ENCODE measurements around the gene AFTPH.

The AFTPH gene

DNA sequence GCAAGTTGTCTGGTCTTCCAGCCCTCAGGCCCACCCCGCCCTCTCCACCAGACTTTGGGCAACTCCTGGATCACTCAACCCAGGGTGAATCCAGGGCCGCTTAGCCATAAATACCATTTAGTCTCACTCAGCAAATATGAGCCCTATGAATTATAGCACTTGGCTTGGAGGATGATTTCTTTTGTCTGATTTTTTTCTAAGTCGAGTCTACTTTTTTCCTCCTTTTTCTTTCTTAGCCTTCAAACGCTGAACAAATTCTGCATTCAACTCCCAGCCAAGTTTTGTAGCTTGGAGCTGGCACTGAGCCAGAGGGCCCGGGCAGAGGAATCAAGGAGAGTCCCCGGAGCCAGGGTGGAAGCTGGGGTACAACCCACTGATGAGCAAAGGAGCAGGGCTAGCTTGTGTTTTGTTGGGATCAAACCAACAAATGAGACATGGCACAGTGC lies 80.9 kb downstream of the AFTPH start:
- DNase-seq (ENCODE audit: low read depth, low spot score): no peak
- H3K4me3 ChIP-seq (ENCODE audit: low read length): no peak overlapping the region

- H3K4me3 ChIP-seq (ENCODE audit: low read length): no peak overlapping the region
- DNase-seq (ENCODE audit: low read depth, low spot score): no peak
Measured at GRCh38 chr2:64605991-64606478, 81.9 kb downstream of the AFTPH start.

GRCh38 chr2:64606479-64607363 lies 82.6 kb downstream of the AFTPH start:
- H3K4me3 ChIP-seq (ENCODE audit: low read length): no peak overlapping the region
- DNase-seq (ENCODE audit: low read depth, low spot score): peak; percentile 37

DNA sequence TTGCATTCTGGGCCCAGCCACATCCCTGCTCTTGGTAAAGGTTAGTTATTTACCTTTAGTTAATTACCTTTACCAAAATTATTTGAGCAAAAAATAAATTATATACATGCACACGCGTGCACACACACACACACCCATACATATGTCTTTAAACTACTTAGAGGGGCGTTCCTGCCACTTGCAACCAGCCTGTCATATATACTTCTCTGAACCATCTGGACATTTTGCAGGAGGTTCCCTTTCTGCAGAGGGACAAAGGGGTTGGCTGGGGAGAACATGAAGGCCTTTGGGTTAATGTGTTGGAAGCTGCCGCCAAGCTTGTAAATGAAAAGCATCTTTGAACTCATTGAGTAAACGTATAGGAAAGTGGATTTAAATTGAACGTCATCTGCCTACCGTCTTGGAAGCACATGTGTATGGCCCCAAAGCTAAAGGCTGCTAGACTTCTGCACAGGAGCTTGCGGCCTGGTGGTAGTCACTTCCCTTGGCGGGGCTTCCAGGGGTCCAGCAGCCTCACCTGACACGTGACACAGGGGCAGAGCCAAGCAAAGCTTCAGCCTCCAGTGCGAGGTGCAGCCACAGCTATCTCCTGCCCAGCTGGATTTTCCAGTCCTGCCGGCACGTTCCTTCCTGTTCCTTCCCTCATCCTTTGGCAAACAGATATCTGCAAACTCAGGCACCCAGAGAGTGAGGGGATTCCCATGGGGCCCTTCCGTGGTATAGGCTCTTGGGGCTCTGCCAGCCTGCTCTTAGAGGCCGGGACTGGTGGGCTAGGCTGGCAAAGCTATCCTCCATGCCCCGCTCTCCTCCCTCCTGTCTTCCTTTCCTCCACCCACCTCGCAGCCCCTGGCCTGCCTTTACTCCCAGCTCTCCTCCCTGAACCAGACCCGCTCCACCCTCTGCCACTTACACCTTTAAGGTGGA lies 83.5 kb downstream of the AFTPH start:
- DNase-seq (ENCODE audit: low read depth, low spot score): no peak
- H3K4me3 ChIP-seq (ENCODE audit: low read length): no peak overlapping the region

GRCh38 chr2:64608867-64609226 lies 84.7 kb downstream of the AFTPH start:
- no peak for DNase-seq (ENCODE audit: low read depth, low spot score)
- peak overlapping the region; percentile 50 for H3K4me3 ChIP-seq (ENCODE audit: low read length)

GRCh38 chr2:64609227-64609941 lies 85.3 kb downstream of the AFTPH start:
- DNase-seq (ENCODE audit: low read depth, low spot score): peak; percentile 25
- H3K4me3 ChIP-seq (ENCODE audit: low read length): peak overlapping the region; percentile 50

DNA sequence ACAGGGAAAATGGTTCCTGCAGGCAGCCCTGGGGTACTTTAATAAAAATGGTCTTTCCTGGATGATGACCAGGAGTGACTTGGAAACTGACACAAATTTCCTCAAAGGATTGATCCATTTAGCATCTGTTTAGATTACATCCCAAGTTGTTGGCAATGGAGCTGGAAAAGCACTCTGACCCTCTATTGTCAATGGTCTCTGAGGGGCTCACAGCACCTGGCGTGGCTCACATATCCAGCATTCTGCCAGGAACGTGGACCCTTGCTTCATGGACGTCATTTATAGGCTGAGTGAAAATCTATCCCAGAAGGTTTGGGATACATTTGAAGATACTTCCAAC lies 85.8 kb downstream of the AFTPH start:
- no peak overlapping the region for H3K4me3 ChIP-seq (ENCODE audit: low read length)
- DNase-seq (ENCODE audit: low read depth, low spot score): no peak

DNA sequence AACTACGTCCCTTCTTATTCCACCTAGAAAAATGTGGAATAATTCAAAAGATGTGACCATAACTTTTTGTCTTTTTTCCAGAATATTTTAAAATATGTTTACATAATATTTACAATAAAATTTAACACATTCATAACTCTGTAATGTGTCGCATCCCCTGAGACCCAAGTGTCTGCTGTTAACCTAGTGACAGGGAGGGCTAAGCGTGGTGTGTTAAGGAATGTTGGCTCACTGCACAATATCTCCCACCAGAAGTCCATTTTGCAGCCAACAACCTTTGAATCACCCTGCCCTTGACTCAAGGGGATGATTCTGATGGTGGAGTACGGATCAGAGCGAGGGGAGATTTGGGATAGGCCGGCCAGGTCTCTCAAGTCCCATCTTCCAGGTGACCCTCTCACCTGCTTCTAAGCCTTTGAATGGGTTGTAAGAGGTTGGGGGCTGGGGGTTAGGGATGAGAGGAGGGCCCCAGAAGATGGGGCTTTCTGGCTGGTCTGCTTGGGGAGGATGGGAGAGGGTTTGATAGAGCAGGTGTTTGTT lies 86.3 kb downstream of the AFTPH start:
- no peak for DNase-seq (ENCODE audit: low read depth, low spot score)
- H3K4me3 ChIP-seq (ENCODE audit: low read length): no peak overlapping the region

DNA sequence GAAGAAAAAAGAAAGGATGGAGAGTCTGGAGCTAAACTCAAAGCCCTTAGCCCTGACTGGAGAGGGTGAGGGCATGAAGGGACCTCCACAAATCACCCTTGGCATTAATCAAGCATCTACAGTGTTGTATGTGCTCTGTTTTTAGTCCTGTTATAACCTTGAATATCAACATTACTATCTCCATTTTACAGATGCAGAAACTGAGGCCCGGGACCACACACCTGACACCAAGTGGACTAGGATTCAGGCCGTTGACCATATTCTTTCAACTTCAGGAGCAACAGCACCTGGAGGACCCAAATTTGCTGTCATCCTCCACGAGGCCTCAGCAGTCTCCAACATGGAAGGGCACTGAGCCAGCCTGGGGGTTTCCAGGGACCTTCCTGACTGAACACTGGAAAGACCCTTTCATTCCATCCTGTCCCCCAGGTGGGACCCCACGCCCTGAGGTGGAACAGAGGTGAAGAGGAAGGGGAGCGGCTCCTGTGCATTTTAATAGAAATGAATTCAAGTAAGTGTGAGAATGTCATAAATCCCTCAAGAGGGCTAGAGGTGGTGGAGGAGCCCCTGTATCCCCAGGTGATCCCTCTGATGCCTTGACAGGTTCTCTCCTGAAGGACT lies 88.6 kb downstream of the AFTPH start:
- no peak overlapping the region for H3K4me3 ChIP-seq (ENCODE audit: low read length)
- no peak for DNase-seq (ENCODE audit: low read depth, low spot score)

DNA sequence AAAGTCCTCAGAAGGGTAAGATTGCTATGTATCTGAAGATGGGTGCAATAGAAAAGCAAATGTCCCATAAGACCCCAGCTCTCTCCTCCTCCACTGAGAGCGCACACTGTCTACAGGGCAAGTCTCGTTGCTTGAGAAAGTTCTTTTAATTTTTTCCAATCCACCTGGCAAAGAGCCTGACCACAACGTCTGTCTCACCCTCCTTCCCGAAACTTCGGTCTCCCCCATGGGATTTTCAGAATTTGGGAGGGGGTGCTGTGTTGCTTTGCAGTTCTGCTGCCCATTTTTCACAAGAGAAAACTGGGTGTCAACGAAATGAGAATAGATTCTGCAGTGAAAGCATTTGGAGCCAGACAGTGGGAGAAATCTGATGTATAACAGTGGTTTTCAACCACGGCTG lies 89.1 kb downstream of the AFTPH start:
- no peak overlapping the region for H3K4me3 ChIP-seq (ENCODE audit: low read length)

GRCh38 chr2:64615192-64615763 lies 91.2 kb downstream of the AFTPH start:
- H3K4me3 ChIP-seq (ENCODE audit: low read length): no peak overlapping the region
- no peak for DNase-seq (ENCODE audit: low read depth, low spot score)

More for the DNA sequence above, 89.1 kb downstream of the AFTPH start:
- DNase-seq (ENCODE audit: low read depth, low spot score): no peak

DNA sequence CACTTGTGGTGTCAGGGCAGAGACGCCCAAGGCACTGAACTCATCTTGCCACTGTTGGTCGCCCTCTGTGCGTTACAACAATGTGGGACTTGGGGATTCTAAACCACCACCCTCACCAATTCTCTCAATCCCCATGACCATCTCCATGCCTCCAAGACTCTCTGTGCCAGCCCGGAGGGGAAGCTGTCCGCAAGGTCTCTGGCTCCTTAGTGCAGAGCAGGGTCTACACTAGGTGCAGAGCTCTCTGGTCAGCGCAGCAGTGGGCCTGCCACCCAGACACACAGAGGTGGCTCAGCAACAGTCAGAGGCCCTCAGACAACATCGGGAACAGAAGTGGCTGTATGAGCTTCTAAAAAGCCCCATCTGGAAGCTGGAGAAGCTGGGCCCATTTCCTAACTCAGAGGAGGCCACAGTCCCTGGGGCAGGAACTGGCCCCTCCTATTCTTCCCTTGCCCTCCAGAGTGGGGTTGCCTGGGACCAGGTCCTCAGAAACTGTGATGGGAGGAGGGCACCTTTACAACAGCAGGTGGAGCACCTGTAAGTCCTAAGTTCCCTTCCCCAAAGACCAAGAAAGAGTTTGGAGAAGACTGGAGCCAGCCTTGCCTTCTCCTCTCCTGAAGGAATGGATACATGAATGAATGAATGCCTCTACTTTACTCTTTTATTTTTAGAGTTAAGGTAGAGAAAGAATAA lies 91.9 kb downstream of the AFTPH start:
- no peak for DNase-seq (ENCODE audit: low read depth, low spot score)
- no peak overlapping the region for H3K4me3 ChIP-seq (ENCODE audit: low read length)

DNA sequence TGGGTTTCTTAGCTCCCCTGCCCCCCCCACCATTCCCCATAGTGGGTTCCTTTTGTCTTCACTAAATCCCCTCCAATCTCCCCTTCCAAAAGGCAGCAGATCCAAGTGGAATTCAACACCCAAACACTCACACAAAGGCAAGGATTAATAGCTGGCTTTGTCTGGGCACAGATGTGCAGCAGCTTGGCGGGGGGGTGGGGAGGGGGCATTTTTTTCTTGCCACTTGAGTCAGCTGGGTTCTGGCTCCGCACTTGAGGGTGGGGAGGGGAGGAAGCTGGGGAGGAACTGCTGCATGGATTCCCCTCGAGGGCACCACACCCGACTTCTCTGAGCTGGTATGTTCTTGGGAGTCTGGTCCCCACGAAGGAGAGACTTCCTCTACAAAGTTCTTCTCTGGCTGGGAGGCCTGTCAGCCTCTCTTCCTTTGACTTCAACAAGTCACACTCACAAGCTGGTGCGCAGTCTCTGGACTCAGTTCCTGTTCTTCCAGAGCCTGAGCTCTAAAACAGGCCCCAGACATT lies 93.6 kb downstream of the AFTPH start:
- H3K4me3 ChIP-seq (ENCODE audit: low read length): no peak overlapping the region
- DNase-seq (ENCODE audit: low read depth, low spot score): no peak

DNA sequence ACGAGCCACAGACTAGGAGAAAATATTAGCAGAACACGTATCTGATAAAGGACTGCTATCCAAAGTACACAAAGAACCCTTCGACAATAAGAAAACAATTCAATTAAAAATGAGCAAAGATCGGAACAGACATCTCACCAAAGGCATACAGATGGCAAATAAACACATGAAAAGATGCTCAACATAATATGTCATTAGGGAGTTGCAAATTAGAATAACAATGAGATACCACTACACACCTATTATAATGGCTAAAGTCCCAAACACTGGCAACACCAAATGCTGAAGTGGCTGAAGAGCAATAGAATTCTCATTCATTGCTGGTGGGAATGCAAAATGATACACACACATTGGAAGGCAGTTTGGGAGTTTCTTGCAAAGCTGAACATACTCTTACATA lies 96.5 kb downstream of the AFTPH start:
- no peak overlapping the region for H3K4me3 ChIP-seq (ENCODE audit: low read length)
- no peak for DNase-seq (ENCODE audit: low read depth, low spot score)

DNA sequence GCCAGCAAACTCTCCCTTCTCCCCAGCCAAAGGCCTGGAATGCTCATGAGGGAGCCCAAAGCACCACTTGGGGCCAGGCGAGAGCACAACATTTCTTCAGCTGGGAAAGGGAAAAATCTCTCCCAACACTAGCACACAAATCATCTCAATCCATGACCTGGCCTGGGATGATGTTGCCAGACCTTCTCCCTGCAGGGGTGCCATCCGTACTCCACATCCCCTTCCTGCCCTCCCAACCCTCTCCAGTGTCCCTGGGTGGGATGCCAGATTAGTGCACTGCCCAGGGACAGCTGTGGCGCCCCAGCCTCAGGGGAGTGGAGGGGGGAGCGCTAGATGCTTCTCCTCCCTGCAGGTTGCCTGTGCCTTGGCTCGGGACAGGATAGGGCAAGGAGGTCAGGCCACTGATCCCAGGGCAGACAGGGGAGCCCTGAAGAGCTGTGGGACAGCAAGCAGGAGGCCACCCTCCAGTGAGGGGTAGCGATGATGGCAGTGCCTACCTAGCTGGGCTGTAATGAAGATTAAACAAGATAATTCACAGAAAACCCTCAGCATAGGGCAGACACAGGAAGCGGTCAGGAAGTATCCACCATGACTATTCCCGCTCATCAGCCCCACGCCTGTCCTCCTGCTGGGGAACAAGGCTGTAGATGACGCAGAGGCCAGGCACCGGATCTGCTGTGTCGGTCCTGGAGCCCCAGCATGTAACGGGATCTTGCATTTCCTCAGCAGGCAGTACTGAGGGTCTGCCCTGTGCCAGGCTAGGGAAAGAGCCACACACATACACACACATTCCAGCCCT lies 98.5 kb downstream of the AFTPH start:
- DNase-seq (ENCODE audit: low read depth, low spot score): no peak
- no peak overlapping the region for H3K4me3 ChIP-seq (ENCODE audit: low read length)

DNA sequence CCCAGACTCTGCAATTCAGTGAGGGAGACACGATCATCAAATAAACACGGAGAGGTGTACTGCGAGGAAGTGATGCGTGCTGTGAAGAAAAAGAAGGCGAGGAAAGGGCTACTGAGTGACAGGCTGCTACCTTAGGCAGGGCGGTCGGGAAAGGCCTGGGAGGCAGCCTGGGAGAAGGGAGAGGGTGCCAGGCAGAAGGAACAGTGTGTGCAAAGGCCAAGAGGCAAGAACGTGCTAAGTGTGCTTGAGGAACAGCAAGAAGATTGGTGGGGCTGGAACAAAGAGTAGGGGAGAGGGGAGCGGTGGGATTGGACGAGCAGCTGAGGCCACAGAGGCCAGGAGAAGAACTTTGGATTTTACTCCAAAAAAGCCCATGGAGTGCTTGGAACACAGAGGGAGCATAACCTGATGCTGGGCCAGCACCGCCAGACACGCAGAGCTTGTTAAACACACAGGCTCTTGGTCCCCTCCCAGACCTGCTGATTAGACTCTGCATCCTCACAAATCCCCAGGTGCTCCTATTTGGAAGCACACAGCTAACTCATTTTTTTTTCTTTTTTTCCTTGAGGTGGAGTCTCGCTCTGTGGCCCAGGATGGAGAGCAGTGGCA lies 99.2 kb downstream of the AFTPH start:
- DNase-seq (ENCODE audit: low read depth, low spot score): no peak
- no peak overlapping the region for H3K4me3 ChIP-seq (ENCODE audit: low read length)

Data from Jurkat, Clone E6-1 (cell line).